ENCODE data around the gene THAP8.
"Not testable (repeated sequence)": the region's sequence is repeated elsewhere in the genome, so short reads cannot be mapped to it uniquely, and the experiment has no call there.

The THAP8 gene

GRCh38 chr19:36046443-36047050 lies 7.5 kb downstream of the THAP8 start:
- FAIRE-seq (no peak), DNase-seq (ENCODE audit: insufficient read length, low spot score) (no peak)
- no peak for TF ChIP-seq CTCF (IDR thresholded peaks at IDR 0.05; ENCODE audit: insufficient read depth, missing control alignments)

GRCh38 chr19:36043952-36044351 lies 10.1 kb downstream of the THAP8 start:
- FAIRE-seq = no peak
- no peak for DNase-seq (ENCODE audit: insufficient read length, low spot score)
- TF ChIP-seq CTCF (IDR thresholded peaks at IDR 0.05; ENCODE audit: insufficient read depth, missing control alignments) = no peak

- no peak for TF ChIP-seq CTCF (IDR thresholded peaks at IDR 0.05; ENCODE audit: insufficient read depth, missing control alignments)
- FAIRE-seq (no peak), DNase-seq (ENCODE audit: insufficient read length, low spot score) (no peak)
Measured at GRCh38 chr19:36041831-36042230, 12.3 kb downstream of the THAP8 start.

- DNase-seq (ENCODE audit: insufficient read length, low spot score); FAIRE-seq: not testable (repeated sequence)
Measured at GRCh38 chr19:36041092-36041491, 13.0 kb downstream of the THAP8 start.

GRCh38 chr19:36040495-36040894 lies 13.6 kb downstream of the THAP8 start:
- no peak for TF ChIP-seq CTCF (IDR thresholded peaks at IDR 0.05; ENCODE audit: insufficient read depth, missing control alignments)
- FAIRE-seq = no peak
- no peak for DNase-seq (ENCODE audit: insufficient read length, low spot score)

GRCh38 chr19:36032251-36033104 lies 21.6 kb downstream of the THAP8 start, which contains the start of gene CLIP3:
CLIP3 (minus strand) TSS chr19:36032873; CDS start chr19:36032357, 516 bp downstream.
- DNase-seq (ENCODE audit: insufficient read length, low spot score) = peak; percentile 98
- no peak for TF ChIP-seq CTCF (IDR thresholded peaks at IDR 0.05; ENCODE audit: insufficient read depth, missing control alignments)
- no peak for FAIRE-seq

GRCh38 chr19:36031308-36031707 lies 22.8 kb downstream of the THAP8 start:
- TF ChIP-seq CTCF (IDR thresholded peaks at IDR 0.05; ENCODE audit: insufficient read depth, missing control alignments) = no peak
- FAIRE-seq (no peak), DNase-seq (ENCODE audit: insufficient read length, low spot score) (peak; percentile 21)
